SU-DHL-6 (cell line): ENCODE data around the gene GGNBP2.

Experiments used
- EZH2phosphoT487 ChIP-seq: fragments of 200-600 bp; sonication (generic), shearing (Covaris generic); conservative IDR thresholded peaks from 2 replicates; pipeline ENCODE4 v1.6.1; 2018; ENCODE audit warnings: mild to moderate bottlenecking, antibody characterized with exemption, low read length, moderate library complexity, mixed read lengths
- TF ChIP-seq, protein P1 (sequence below): fragments of 200-600 bp; sonication (generic); IDR thresholded peaks from one replicate; pipeline ENCODE4 v1.5.1; 2017; ENCODE audit warnings: antibody characterized with exemption, mild to moderate bottlenecking, low read length, moderate library complexity; ENCODE audit not compliant: insufficient read depth, poor library complexity, severe bottlenecking

DNA sequence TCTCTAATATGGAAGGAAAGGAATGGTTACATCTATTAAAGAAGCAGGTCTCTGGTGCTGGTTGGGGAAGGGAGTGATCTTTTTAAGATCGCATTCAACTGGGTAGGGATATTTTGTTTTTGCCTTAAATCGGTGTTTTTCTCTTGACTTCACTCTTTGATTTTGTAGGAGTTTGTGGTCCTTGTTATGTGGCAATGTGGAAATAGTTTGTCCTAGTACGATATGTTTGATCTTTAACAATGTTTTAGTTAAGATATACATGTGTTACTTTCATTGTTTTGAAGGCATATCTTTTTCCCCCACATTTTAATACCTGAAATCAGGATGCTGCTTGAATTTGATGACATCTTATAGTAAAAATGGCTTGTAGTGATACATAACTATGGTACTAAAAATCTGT lies 8.7 kb downstream of the GGNBP2 start:
- TF ChIP-seq, protein P1, sequence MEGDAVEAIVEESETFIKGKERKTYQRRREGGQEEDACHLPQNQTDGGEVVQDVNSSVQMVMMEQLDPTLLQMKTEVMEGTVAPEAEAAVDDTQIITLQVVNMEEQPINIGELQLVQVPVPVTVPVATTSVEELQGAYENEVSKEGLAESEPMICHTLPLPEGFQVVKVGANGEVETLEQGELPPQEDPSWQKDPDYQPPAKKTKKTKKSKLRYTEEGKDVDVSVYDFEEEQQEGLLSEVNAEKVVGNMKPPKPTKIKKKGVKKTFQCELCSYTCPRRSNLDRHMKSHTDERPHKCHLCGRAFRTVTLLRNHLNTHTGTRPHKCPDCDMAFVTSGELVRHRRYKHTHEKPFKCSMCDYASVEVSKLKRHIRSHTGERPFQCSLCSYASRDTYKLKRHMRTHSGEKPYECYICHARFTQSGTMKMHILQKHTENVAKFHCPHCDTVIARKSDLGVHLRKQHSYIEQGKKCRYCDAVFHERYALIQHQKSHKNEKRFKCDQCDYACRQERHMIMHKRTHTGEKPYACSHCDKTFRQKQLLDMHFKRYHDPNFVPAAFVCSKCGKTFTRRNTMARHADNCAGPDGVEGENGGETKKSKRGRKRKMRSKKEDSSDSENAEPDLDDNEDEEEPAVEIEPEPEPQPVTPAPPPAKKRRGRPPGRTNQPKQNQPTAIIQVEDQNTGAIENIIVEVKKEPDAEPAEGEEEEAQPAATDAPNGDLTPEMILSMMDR = no peak
- no peak for TF ChIP-seq EZH2phosphoT487
